BJ (cell line): ENCODE measurements around the gene OR2AK2. TPM values are rescaled to one million over a fixed set of nuclear protein-coding genes. Genes with fewer than 3 reads are reported as not detected.

ENCODE experiments used
- CTCF ChIA-PET: fragments of 350-600 bp; formaldehyde crosslinking; extraction: SDS; loops from one replicate; lab custom pipeline; 2021; ENCODE audit warnings: antibody characterized with exemption, inconsistent platforms; lab: Yijun Ruan, JAX
- POLR2A ChIA-PET: fragments of 300-600 bp; sonication (Branson Sonifier 250); formaldehyde crosslinking; extraction: SDS; loops from one replicate; lab custom pipeline; 2021; ENCODE audit warnings: antibody characterized with exemption; lab: Charles Lee
- DNase-seq: peaks from one replicate; pipeline ENCODE4 v3.0.0-alpha.2; 2011; ENCODE audit warnings: low read depth
- H3K27me3 ChIP-seq: 2 replicates; pipeline ENCODE4 v1.6.0; 2011; ENCODE audit warnings: low read length; ENCODE audit not compliant: control insufficient read depth, insufficient read depth
- H3K36me3 ChIP-seq: 2 replicates; pipeline ENCODE4 v1.5.1; 2011; ENCODE audit warnings: low read length; ENCODE audit not compliant: control insufficient read depth, insufficient read depth
- H3K4me3 ChIP-seq: 2 replicates; pipeline ENCODE4 v1.5.1; 2011; ENCODE audit warnings: low read depth, mild to moderate bottlenecking, control low read depth, low read length
- polyA plus RNA-seq: library from polyadenylated mRNA; depleted of rRNA; stranded (reverse); fragments of >200 nt; gene quantifications from 2 replicates; pipeline ENCODE4 v1.2.3, GENCODE V29; 2011
- TF ChIP-seq, protein P1 (sequence below): IDR thresholded peaks from 2 replicates; pipeline ENCODE4 v1.5.1; 2011; ENCODE audit warnings: low read depth, mild to moderate bottlenecking, control low read depth, inconsistent platforms, low read length, moderate library complexity; ENCODE audit not compliant: insufficient read depth

OR2AK2 gene
- polyA plus RNA-seq, 1 experiment = not detected

- CTCF ChIA-PET = no interaction called here
- no peak for DNase-seq
- Histone ChIP-seq H3K36me3 (no peaks in the 10 kb centered on the region), H3K4me3 (no peak overlapping the region), H3K27me3 (no peaks in the 10 kb centered on the region)
- TF ChIP-seq, protein P1, sequence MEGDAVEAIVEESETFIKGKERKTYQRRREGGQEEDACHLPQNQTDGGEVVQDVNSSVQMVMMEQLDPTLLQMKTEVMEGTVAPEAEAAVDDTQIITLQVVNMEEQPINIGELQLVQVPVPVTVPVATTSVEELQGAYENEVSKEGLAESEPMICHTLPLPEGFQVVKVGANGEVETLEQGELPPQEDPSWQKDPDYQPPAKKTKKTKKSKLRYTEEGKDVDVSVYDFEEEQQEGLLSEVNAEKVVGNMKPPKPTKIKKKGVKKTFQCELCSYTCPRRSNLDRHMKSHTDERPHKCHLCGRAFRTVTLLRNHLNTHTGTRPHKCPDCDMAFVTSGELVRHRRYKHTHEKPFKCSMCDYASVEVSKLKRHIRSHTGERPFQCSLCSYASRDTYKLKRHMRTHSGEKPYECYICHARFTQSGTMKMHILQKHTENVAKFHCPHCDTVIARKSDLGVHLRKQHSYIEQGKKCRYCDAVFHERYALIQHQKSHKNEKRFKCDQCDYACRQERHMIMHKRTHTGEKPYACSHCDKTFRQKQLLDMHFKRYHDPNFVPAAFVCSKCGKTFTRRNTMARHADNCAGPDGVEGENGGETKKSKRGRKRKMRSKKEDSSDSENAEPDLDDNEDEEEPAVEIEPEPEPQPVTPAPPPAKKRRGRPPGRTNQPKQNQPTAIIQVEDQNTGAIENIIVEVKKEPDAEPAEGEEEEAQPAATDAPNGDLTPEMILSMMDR = no peak
- POLR2A ChIA-PET = no interaction called here
These were observed 11.6 kb upstream of the OR2AK2 start for GRCh38 chr1:247953408-247953807.

DNA sequence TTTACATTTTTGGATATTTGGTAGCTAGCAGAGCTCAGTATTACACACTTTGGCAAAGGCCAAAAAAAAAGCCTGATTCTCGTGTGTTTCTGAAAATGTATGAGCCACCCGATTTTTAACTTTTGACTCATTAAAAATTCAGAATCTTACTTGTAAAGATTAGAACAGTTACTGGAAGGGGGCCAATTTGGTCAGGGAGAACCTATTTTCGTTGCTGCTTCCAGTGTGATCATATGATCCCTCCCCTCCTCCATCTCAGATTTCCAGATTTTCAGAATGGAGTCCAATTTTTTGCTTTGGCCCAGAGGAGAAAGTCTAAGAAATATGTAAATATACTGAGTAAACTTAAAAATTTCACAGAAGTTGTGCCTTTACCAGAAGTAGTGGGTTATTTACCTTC, 3.2 kb upstream of the OR2AK2 start:
- no peak for DNase-seq
- H3K4me3 ChIP-seq = no peak overlapping the region
- CTCF ChIA-PET = no interaction called here
- no peaks in the 10 kb centered on the region for H3K36me3 ChIP-seq
- POLR2A ChIA-PET = no interaction called here
- TF ChIP-seq, protein P1 = no peak
- no peaks in the 10 kb centered on the region for H3K27me3 ChIP-seq

GRCh38 chr1:247962911-247963588, 2.0 kb upstream of the OR2AK2 start:
- H3K4me3 ChIP-seq = no peak overlapping the region
- ChIA-PET POLR2A (no interaction called here), CTCF (no interaction called here)
- no peaks in the 10 kb centered on the region for H3K36me3 ChIP-seq
- no peaks in the 10 kb centered on the region for H3K27me3 ChIP-seq
- DNase-seq = no peak
- TF ChIP-seq, protein P1 = no peak

- no peaks in the 10 kb centered on the region for H3K36me3 ChIP-seq
- ChIA-PET CTCF (no interaction called here), POLR2A (no interaction called here)
- no peaks in the 10 kb centered on the region for H3K27me3 ChIP-seq
- H3K4me3 ChIP-seq = no peak overlapping the region
- DNase-seq = no peak
- TF ChIP-seq, protein P1 = no peak
These were observed 1.6 kb downstream of the OR2AK2 start for GRCh38 chr1:247966532-247967204.

DNA sequence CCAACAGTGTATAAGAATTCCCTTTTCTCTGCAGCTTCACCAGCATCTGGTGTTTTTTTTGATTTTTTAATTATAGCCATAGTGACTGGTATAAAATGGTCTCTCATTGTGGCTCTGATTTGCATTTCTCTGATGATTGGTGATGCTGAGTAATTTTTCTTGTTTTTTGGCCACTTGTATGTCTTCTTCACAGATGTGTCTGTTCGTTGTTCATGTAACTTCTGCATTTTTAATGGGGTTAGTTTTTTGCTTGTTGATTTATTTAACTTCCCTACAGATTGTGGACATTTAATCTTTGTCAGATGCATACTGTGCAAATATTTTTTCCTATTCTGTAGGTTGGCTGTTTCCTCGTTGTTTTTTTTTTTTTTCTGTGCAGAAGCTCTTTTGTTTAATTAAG, 28.0 kb downstream of the OR2AK2 start:
- DNase-seq = no peak
- no peaks in the 10 kb centered on the region for H3K36me3 ChIP-seq
- ChIA-PET CTCF (no interaction called here), POLR2A (no interaction called here)
- no peak overlapping the region for H3K4me3 ChIP-seq
- TF ChIP-seq, protein P1 = no peak
- no peaks in the 10 kb centered on the region for H3K27me3 ChIP-seq
